Stimulated activated CD4-positive, alpha-beta T cell treated with anti-CD3 and anti-CD28 coated beads, Interleukin-12 subunit alpha, Interleukin-12 subunit beta, amount 100 ng/mL, for 4 hours (primary cell): ENCODE results near the gene POU2AF2.
"Not testable (repeated sequence)": the region's sequence is repeated elsewhere in the genome, so short reads cannot be mapped to it uniquely, and the experiment has no call there.

Experiments used
- DNase-seq: peaks from one replicate; pipeline ENCODE4 v3.0.0-alpha.2; 2020

Gene POU2AF2

DNA sequence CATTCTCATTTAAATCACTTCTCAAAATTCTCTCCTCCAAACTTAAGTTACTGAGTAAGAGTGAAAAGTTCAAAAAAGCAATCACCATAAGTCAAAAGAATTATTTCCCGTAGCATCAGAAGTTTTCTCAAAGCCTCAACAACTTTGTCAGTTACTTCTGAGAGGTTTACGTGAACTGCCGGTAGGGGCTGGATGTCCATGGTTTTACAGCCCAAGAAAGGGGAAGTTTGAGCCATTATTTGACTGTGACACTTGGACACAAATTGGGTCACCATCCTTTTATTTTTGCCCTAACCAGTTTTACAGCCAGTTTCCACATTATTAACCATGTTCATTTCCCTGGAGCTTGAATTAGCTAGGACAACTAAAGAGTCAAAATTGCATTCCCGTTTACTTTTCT, 60.4 kb downstream of the POU2AF2 start:
- DNase-seq, result no peak

DNA sequence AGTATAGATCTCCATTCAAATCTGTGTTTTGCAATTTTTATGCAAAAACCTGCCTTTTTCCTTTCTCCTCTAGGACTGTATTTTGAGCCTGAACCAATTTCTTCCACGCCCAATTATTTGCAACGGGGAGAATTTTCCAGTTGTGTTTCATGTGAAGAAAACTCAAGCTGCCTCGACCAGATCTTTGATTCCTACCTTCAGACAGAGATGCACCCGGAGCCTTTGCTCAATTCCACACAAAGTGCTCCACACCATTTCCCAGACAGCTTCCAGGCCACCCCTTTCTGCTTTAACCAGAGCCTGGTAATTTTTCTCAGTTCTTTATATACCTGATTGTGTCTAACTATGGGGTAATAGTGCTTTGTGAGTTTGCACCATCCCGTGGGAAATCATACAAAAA, 60.8 kb downstream of the POU2AF2 start:
- no peak for DNase-seq

DNA sequence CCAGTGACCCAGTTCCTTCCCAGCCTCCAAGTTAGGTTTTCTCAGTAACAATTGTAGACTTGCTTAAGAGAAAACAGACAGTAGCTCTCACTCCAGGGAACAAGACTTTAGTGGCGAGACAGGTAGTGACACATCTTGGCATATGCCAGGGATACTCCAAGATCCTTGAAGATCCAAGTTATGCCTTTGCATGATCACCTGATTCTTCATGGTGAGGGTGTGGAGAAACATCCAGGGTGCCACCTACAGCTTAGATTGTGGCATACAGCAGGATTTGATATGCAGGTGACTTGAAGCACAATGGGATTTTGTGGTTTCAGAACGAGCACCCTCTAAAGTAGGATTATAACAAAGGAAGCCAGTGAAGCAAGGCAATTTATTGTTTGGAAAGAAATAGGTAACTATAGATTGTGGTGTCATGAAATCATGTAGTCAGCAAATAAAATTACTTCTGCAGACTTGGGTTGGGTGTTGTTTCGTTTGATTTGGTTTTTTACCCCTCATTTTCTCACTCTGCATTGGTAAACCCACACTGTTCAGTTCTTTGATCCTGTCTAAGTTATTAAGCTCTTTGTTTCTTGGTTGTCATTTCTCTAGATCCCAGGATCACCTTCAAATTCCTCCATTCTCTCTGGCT, 62.1 kb downstream of the POU2AF2 start:
- no peak for DNase-seq

DNA sequence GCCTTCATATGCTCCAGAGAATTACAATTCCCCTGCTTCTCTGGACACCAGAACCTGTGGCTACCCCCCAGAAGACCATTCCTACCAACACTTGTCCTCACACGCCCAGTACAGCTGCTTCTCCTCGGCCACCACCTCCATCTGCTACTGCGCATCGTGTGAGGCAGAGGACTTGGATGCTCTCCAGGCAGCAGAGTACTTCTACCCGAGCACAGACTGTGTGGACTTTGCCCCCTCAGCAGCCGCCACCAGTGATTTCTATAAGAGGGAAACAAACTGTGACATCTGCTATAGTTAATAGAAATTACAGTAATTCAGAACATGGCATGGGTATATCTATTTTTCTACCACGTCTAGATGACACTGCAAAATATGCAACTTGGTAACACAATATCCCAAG, 62.6 kb downstream of the POU2AF2 start:
- DNase-seq, result no peak

DNA sequence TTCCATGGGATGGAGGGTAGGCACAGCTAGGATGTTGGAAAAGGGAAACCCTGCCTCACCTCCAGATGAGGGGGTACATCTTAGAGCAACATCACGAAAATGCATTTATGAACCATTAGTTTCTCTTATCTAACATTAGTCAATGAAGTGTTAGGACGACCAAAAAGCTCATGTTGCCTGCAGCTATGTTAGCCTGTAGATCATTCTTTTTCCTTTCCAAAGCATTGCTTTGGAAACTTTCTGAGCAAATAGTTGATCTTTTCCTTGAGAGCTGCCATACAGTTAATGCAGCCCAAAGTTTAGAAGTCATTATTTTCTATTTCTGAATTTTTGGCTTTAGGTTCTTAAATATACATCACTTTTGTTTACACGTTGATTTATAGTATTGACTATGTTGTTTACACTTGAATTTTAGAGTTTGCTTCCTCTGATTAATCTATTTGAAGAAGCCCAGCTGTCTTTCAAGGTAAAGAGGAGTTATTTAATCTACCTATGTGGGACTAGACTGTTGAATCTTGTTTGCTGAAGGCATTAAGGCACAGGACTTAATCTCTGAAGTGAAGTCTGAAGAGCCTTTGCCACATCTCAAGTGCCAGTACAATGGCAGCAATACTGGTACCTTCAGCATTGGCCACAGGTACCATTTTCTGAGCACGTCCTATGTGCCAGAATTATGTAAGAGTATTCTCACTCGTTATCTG, 63.8 kb downstream of the POU2AF2 start:
- no peak for DNase-seq

DNA sequence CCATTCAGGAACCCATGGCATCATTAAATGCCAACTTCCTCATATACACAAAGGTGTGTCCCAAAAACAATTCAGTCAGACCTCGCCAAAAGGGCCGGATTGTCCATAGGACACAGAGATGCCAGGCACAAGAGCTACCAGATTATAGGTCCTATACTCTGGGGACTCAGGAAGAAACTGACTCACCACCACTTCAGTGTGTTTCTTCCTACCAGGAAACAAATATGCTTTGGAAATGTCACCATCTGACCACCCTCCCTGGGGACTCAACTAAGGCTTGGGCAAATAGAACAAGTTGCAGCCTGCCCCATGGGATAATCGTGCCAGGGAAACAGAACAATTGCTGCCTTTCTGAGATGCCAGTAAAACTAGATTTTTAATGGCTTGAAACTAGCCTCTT, 64.6 kb downstream of the POU2AF2 start:
- no peak for DNase-seq

- no peak for DNase-seq
Measured at GRCh38 chr11:111310723-111311122, 65.2 kb downstream of the POU2AF2 start.

DNA sequence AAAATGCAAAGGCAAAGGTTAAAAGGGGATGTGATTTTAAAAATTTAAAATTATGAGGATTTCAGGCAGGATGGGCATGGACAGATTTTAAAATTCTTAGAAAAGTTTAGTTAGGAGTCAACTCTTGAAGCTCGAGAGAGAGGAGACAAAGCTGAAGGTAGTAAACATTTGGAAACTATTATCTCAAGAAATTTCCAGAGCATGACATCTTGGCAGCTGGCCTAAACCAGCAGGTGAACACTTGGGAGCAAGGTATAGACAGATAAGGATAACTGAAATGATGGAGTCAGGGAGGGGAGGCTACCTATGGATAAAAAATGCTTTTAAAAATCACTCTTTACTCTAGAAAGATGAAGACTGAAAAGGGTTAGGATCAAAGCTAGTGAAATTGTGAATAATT, 66.6 kb downstream of the POU2AF2 start:
- no peak for DNase-seq

DNA sequence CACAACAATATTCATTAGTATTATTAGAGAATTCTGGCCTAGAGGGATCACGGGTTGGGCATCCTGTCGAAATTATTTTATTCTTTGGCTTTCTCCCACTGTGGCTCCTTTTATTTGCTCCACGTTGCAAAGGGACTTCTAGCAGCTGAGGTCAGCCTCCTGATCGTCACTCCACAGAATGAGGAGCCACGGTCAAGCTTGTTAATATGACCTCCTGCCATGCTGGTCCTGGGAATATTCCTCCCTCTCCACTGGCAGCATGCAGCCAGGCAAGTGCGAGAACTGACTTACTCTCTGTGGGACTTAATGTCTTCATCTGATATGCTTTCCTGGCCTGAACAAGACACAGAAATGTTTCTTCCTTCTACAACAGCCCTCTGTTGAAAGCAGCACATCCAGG, 73.8 kb downstream of the POU2AF2 start:
- no peak for DNase-seq

DNA sequence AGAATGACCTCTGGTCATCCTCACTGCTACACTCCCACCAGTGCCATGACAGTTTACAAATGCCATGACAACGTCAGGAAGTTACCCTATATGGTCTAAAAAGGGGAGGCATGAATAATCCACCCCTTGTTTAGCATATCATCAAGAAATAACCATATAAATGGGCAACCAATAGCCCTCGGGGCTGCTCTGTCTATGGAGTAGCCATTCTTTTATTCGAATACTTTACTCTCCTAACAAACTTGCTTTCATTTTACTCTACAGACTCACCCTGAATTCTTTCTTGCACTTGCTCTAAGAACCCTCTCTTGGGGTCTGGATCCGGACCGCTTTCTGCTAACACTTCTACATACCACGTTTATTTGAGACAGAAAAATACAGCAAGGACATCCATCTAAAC, 74.7 kb downstream of the POU2AF2 start:
- not testable (repeated sequence) for DNase-seq

GRCh38 chr11:111320728-111321568, 75.4 kb downstream of the POU2AF2 start:
- DNase-seq, result no peak

- no peak for DNase-seq
Measured at GRCh38 chr11:111322534-111322933, 77.0 kb downstream of the POU2AF2 start.

DNA sequence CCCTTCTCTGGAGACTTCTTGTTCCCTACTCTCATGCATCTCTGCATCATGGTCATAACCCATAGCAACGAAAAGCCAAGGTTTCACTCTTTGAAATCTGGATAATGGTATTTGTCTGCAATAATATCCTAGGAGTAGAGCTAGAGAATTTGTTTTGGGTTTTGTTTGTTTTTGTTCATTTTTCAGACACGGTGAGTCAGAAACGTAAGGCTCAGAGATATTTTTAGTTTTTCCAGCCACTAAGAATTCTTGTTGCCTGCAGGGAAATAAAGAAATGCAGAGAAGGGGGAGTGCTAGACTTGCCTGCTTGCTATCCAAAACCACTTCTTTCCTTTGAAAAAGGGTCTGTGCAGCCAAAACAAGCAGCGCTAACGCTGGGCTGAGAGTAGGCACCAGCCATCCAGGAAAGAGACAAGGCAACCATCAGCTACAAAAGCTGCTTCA, 78.8 kb downstream of the POU2AF2 start:
- no peak for DNase-seq

- DNase-seq, result no peak
Measured at GRCh38 chr11:111325259-111325658, 79.7 kb downstream of the POU2AF2 start.

- DNase-seq, result no peak
Measured at GRCh38 chr11:111326824-111327223, 81.3 kb downstream of the POU2AF2 start.

DNA sequence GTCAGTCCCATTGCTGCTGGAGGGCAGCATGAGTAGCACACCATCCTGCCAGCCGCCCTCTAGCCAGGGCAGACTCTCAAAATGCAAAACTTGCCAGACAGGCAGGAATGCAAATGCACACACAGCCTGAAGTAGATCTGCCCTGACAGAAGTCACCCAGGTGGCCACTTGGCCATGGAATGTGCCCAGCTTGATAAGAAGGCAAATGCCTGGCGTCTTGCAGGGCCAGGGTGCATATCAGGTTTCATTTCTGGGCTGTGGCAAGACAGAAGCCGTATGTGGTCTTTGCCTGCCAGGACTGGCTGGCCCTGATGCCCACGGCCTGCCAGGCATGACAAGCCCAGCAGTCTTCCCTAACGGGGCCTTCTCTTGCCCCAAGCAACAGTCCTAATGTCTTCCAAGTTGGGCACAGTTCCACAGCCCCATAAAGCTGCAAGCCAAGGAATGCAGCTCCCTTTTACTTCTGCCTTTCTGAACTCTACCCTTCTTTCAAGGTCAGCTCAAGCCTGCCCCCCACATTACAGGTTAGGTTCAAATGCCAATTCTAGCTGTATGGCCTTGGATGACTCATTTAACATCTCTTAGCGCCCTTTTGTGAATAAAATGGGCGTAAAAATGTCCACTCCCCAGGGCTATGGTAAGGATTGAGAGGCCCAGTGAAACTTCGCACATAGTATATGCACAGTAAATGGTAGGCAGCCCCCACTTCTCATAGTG, 82.5 kb downstream of the POU2AF2 start:
- no peak for DNase-seq

- no peak for DNase-seq
Measured at GRCh38 chr11:111329306-111330204, 84.0 kb downstream of the POU2AF2 start.

- DNase-seq, result no peak
Measured at GRCh38 chr11:111330234-111330893, 84.8 kb downstream of the POU2AF2 start.

DNA sequence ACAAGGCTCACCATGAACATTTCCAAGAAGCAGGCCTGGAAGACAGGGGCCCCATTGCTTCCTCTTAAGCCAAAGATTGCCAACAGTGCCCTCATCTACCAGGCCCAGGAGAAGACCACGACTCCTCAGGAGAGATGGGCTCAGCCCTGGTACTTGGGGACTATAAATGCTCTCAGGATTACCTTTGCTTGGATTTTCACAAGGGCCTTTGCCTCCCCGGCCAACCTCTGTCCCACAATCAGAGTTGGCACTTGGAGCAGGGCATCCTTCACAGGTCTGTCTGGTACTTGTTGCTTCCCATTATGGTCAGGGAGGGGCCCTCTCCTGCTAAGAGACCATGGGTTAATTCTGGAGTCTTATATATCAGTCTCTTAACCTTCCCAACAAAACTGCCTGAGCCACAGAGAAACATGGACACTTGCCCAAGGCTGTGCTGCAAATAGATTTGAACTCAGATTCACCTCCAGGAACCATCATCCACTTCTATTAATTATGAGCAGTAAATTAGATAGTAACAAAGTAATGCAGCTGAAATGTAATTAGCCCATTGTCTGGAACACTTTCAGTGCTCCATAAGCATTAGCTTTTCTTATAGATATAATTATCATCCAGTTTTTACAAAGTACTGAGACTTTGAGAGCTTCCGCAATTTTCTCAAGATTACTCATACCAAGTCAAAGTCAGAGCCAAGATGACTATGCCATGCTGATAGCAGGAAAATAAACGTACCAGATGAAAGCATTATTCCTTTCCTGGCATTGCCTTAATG, 86.4 kb downstream of the POU2AF2 start:
- no peak for DNase-seq
